ENCODE data around the gene PAK6.

Gene PAK6

GRCh38 chr15:40217166-40217824 lies 21.6 kb upstream of the PAK6 start:
- H3K4me3 ChIP-seq (ENCODE audit: low read depth, low read length), result no peak overlapping the region
- in situ Hi-C loops (cut with HindIII; ENCODE audit: low sequenced_read_pairs), result loop anchor here (5.0 kb wide), 2 partner anchors 55 to 170 kb away; no protein-coding TSS in a partner anchor
- DNase-seq (ENCODE audit: low read depth), result peak; percentile 55
- peak; percentile 74 for TF ChIP-seq CTCF (IDR thresholded peaks at IDR 0.05; ENCODE audit: low read depth, low read length, missing control alignments)

- H3K4me3 ChIP-seq (ENCODE audit: low read depth, low read length), result no peak overlapping the region
- DNase-seq (ENCODE audit: low read depth), result no peak
- in situ Hi-C loops (cut with HindIII; ENCODE audit: low sequenced_read_pairs), result loop anchor here (5.0 to 10.0 kb wide), 3 partner anchors 52 to 185 kb away; partner anchors contain the start of gene IVD
- no peak for TF ChIP-seq CTCF (IDR thresholded peaks at IDR 0.05; ENCODE audit: low read depth, low read length, missing control alignments)
Measured at GRCh38 chr15:40219801-40220200, 19.1 kb upstream of the PAK6 start.

- in situ Hi-C loops (cut with HindIII; ENCODE audit: low sequenced_read_pairs), result loop anchor here (10.0 kb wide), 1 partner anchor 183 kb away; the partner anchor contains the start of gene IVD
- no peak for TF ChIP-seq CTCF (IDR thresholded peaks at IDR 0.05; ENCODE audit: low read depth, low read length, missing control alignments)
- no peak for DNase-seq (ENCODE audit: low read depth)
- no peak overlapping the region for H3K4me3 ChIP-seq (ENCODE audit: low read depth, low read length)
Measured at GRCh38 chr15:40222131-40222530, 16.7 kb upstream of the PAK6 start.

GRCh38 chr15:40226736-40227135 lies 12.1 kb upstream of the PAK6 start:
- TF ChIP-seq CTCF (IDR thresholded peaks at IDR 0.05; ENCODE audit: low read depth, low read length, missing control alignments), result no peak
- in situ Hi-C loops (cut with HindIII; ENCODE audit: low sequenced_read_pairs), result loop anchor here (10.0 kb wide), 1 partner anchor 178 kb away; the partner anchor contains the start of gene IVD
- DNase-seq (ENCODE audit: low read depth), result no peak
- H3K4me3 ChIP-seq (ENCODE audit: low read depth, low read length), result no peak overlapping the region

GRCh38 chr15:40229316-40229715 lies 9.5 kb upstream of the PAK6 start:
- DNase-seq (ENCODE audit: low read depth), result no peak
- no peak for TF ChIP-seq CTCF (IDR thresholded peaks at IDR 0.05; ENCODE audit: low read depth, low read length, missing control alignments)
- no peak overlapping the region for H3K4me3 ChIP-seq (ENCODE audit: low read depth, low read length)
- in situ Hi-C loops (cut with HindIII; ENCODE audit: low sequenced_read_pairs), result loop anchor here (10.0 kb wide), 1 partner anchor 175 kb away; the partner anchor contains the start of gene IVD

- in situ Hi-C loops (cut with HindIII; ENCODE audit: low sequenced_read_pairs), result loop anchor here (10.0 kb wide), 1 partner anchor 175 kb away; the partner anchor contains the start of gene IVD
- DNase-seq (ENCODE audit: low read depth), result no peak
- H3K4me3 ChIP-seq (ENCODE audit: low read depth, low read length), result no peak overlapping the region
- TF ChIP-seq CTCF (IDR thresholded peaks at IDR 0.05; ENCODE audit: low read depth, low read length, missing control alignments), result no peak
Measured at GRCh38 chr15:40229956-40230355, 8.9 kb upstream of the PAK6 start.
